GM03348 (cell line): ENCODE measurements around the gene APOD.
"Not testable (repeated sequence)": the region's sequence is repeated elsewhere in the genome, so short reads cannot be mapped to it uniquely, and the experiment has no call there.

Experiments
- DNase-seq: peaks from one replicate; pipeline ENCODE4 v3.0.0; 2012; ENCODE audit warnings: low spot score

The APOD gene

GRCh38 chr3:195583831-195584542 is at the start of gene APOD:
Gene APOD (minus strand): TSS chr3:195583940. CDS start chr3:195579461, 4,479 bp downstream.
- peak; percentile 57 for DNase-seq

- DNase-seq: not testable (repeated sequence)
Observed at GRCh38 chr3:195633351-195633750, 49.6 kb upstream of the APOD start.

- not testable (repeated sequence) for DNase-seq
Observed at GRCh38 chr3:195632501-195633185, 48.9 kb upstream of the APOD start.

- not testable (repeated sequence) for DNase-seq
Observed at GRCh38 chr3:195632046-195632445, 48.3 kb upstream of the APOD start.

- not testable (repeated sequence) for DNase-seq
Observed at GRCh38 chr3:195630938-195631495, 47.3 kb upstream of the APOD start.

- not testable (repeated sequence) for DNase-seq
Observed at GRCh38 chr3:195630086-195630917, 46.6 kb upstream of the APOD start.

- DNase-seq: not testable (repeated sequence)
Observed at GRCh38 chr3:195629682-195630081, 45.9 kb upstream of the APOD start.

- not testable (repeated sequence) for DNase-seq
Observed at GRCh38 chr3:195628386-195628920, 44.7 kb upstream of the APOD start.

GRCh38 chr3:195627515-195628385 is 44.0 kb upstream of the APOD start:
- not testable (repeated sequence) for DNase-seq

- not testable (repeated sequence) for DNase-seq
Observed at GRCh38 chr3:195624603-195625560, 41.1 kb upstream of the APOD start.

GRCh38 chr3:195624171-195624570 is 40.4 kb upstream of the APOD start:
- not testable (repeated sequence) for DNase-seq

- not testable (repeated sequence) for DNase-seq
Observed at GRCh38 chr3:195623217-195623965, 39.7 kb upstream of the APOD start.

GRCh38 chr3:195622523-195623170 is 38.9 kb upstream of the APOD start:
- not testable (repeated sequence) for DNase-seq

GRCh38 chr3:195622012-195622411 is 38.3 kb upstream of the APOD start:
- not testable (repeated sequence) for DNase-seq

GRCh38 chr3:195621095-195621494 is 37.4 kb upstream of the APOD start:
- DNase-seq: not testable (repeated sequence)

- DNase-seq: not testable (repeated sequence)
Observed at GRCh38 chr3:195620476-195620875, 36.7 kb upstream of the APOD start.

GRCh38 chr3:195619591-195620369 is 36.0 kb upstream of the APOD start:
- DNase-seq: not testable (repeated sequence)
